ENCODE measurements around the gene PLAC1. TPM values are rescaled to one million over a fixed set of nuclear protein-coding genes. Genes with fewer than 3 reads are reported as not detected.

Gene PLAC1
- total RNA-seq, 2 experiments from 2014 or later, result not detected

DNA sequence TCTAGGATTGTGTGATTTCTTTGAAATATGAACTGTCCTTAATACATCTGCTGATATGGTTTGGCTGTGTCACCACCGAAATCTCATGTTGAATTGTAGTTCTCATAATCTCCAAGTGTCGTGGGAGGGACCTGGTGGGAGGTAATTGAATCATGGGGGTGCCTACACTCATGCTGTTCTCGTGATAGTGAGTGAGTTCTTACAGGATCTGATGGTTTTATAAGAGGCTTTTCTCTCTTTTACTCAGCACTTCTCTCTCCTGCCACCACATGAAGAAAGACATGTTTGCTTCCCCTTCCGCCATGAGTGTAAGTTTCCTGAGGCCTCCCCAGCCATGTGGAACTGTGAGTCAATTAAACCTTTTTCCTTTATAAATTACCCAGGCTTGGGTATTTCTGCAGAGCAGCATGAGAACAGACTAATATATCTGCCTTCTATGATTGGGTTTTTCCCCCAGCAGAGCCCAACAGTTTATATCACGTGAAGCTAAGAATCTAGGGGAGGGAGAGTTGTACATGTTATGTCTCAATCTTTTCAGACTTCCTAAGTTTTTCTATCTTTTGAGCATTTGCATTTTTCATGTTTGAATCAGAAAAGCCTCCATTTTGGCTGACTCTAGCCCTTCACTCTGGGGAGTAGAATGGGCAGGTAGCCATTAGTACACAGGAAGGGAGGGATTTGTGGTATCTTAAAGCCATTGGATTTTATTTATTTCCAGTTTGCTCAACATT lies 58.9 kb downstream of the PLAC1 start:
- ATAC-seq, result no peak
- Mint-ChIP-seq H3K27ac (no peak overlapping the region), H3K27me3 (ENCODE audit: low read depth) (peaks cover 11% of the 10 kb centered on the region), H3K4me3 (no peak overlapping the region), H3K9me3 (ENCODE audit: insufficient read depth) (peaks cover 5% of the 10 kb centered on the region), H3K4me1 (ENCODE audit: low read depth) (no peaks in the 10 kb centered on the region), H3K36me3 (ENCODE audit: low read depth) (peaks cover 2% of the 10 kb centered on the region)
- ChIA-PET POLR2A (no interaction called here), CTCF (no interaction called here)
- DNase-seq, result no peak

DNA sequence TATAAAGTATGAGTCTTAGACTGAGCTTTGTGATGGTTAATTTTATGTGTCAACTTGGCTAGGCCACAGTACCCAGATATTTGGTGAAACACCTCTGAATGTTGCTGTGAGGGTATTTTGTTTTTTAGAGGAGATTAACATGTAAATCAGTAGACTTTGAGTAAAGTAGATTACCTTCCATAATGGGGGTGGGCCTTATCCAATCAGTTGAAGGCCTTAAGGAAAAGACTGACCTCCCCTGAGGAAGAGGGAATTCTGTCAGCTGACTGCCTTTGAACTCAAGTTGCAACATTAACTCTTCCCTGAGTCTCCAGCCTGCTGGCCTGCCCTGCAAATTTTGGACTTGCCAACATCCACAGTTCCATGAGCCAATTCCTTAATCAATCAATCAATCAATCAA lies 66.0 kb downstream of the PLAC1 start:
- Mint-ChIP-seq H3K27ac (no peak overlapping the region), H3K4me1 (ENCODE audit: low read depth) (peaks cover 5% of the 10 kb centered on the region), H3K36me3 (ENCODE audit: low read depth) (no peaks in the 10 kb centered on the region), H3K4me3 (no peak overlapping the region), H3K9me3 (ENCODE audit: insufficient read depth) (no peaks in the 10 kb centered on the region), H3K27me3 (ENCODE audit: low read depth) (peaks cover 15% of the 10 kb centered on the region)
- ChIA-PET POLR2A (no interaction called here), CTCF (no interaction called here)
- ATAC-seq (no peak), DNase-seq (no peak)

DNA sequence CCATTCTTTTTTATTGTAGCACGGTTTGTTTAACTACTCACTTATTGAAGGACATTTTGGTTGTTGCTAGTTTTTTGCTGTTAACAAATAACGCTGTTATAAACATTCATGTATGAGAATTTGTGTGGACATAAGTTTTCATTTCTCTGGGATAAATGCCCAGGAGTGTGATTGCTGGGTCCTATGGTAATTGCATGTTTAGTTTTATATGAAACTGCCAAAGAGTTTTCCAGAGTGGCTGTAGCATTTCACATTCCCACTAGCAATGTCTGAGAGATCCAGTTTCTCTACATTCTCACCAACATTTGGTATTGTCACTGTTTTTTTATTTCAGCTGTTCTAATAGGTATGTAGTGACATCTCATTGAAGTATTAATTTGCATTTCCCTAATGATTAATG lies 66.8 kb downstream of the PLAC1 start:
- DNase-seq, result no peak
- POLR2A ChIA-PET, result no interaction called here
- H3K27ac Mint-ChIP-seq, result no peak overlapping the region
- ATAC-seq, result no peak
- H3K4me1 Mint-ChIP-seq (ENCODE audit: low read depth), result peaks cover 5% of the 10 kb centered on the region
- peaks cover 13% of the 10 kb centered on the region for H3K27me3 Mint-ChIP-seq (ENCODE audit: low read depth)
- H3K9me3 Mint-ChIP-seq (ENCODE audit: insufficient read depth), result no peaks in the 10 kb centered on the region
- CTCF ChIA-PET, result no interaction called here
- H3K36me3 Mint-ChIP-seq (ENCODE audit: low read depth), result no peaks in the 10 kb centered on the region
- no peak overlapping the region for H3K4me3 Mint-ChIP-seq

DNA sequence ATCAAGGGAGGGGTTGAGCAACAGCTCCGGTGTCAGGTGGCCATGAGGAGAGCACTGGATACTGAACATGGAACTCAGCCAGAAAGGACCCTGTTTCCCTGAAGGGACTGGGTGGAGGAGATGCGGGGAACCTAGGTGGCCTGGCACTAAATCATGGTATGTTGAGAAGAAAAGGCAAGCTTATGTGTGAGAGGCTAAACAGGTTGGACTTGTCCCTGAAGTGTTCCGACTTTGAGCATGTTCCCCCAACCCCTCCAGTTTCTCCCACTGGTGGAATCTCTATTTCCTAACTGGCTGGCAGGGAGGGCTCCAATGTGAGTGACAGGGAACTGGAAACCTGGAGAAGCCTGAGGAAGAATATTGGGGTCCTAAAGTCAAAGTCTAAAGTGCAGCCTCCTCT lies 69.5 kb downstream of the PLAC1 start:
- ChIA-PET CTCF (no interaction called here), POLR2A (no interaction called here)
- H3K27me3 Mint-ChIP-seq (ENCODE audit: low read depth), result peaks cover 9% of the 10 kb centered on the region
- no peak overlapping the region for H3K27ac Mint-ChIP-seq
- DNase-seq, result no peak
- no peak for ATAC-seq
- peaks cover 5% of the 10 kb centered on the region for H3K4me1 Mint-ChIP-seq (ENCODE audit: low read depth)
- no peaks in the 10 kb centered on the region for H3K36me3 Mint-ChIP-seq (ENCODE audit: low read depth)
- H3K9me3 Mint-ChIP-seq (ENCODE audit: insufficient read depth), result no peaks in the 10 kb centered on the region
- no peak overlapping the region for H3K4me3 Mint-ChIP-seq

DNA sequence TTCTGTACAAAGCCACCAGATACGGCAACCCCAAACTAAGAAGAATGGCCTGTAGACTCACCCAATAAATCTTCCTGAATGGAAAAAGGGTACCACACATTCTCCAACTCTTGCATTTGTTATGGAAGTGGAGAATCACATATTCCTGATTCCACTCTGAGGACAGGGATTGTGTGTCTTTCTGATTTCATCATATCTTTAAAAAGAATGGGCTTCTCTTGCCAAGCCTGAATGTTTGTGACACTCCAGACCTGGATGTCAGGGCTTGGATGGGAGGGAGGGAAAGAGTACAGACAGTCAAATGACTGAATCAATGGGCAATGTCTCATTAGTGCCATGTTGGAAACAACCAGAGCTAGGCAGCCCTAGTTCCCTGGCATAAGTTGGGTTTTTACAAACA lies 77.4 kb downstream of the PLAC1 start:
- Mint-ChIP-seq H3K4me1 (ENCODE audit: low read depth) (no peaks in the 10 kb centered on the region), H3K27ac (no peak overlapping the region), H3K9me3 (ENCODE audit: insufficient read depth) (no peaks in the 10 kb centered on the region), H3K4me3 (no peak overlapping the region), H3K36me3 (ENCODE audit: low read depth) (no peaks in the 10 kb centered on the region), H3K27me3 (ENCODE audit: low read depth) (peaks cover 5% of the 10 kb centered on the region)
- ChIA-PET POLR2A (no interaction called here), CTCF (no interaction called here)
- ATAC-seq (no peak), DNase-seq (no peak)

DNA sequence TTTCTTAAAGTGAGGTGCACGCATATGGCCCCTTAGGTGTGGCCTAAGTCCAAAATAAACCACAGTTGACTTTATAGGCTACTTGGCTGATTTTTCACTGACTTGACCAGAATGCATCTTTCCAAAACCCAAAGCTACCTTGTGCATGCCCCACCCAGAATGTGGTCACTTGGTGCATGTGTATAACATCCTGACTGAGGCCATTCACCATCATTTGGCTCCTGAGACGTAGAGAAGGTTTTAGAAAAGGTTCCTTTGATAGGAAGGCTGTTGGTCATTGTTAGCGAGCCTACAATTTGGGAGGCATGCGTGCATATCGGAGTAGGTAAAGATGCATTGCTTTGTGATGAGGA lies 84.6 kb downstream of the PLAC1 start:
- Mint-ChIP-seq H3K4me3 (no peak overlapping the region), H3K27ac (no peak overlapping the region), H3K27me3 (ENCODE audit: low read depth) (peaks cover 2% of the 10 kb centered on the region), H3K9me3 (ENCODE audit: insufficient read depth) (no peaks in the 10 kb centered on the region), H3K36me3 (ENCODE audit: low read depth) (no peaks in the 10 kb centered on the region), H3K4me1 (ENCODE audit: low read depth) (peaks cover 2% of the 10 kb centered on the region)
- DNase-seq, result no peak
- ATAC-seq, result no peak
- POLR2A ChIA-PET, result no interaction called here
- CTCF ChIA-PET, result no interaction called here

DNA sequence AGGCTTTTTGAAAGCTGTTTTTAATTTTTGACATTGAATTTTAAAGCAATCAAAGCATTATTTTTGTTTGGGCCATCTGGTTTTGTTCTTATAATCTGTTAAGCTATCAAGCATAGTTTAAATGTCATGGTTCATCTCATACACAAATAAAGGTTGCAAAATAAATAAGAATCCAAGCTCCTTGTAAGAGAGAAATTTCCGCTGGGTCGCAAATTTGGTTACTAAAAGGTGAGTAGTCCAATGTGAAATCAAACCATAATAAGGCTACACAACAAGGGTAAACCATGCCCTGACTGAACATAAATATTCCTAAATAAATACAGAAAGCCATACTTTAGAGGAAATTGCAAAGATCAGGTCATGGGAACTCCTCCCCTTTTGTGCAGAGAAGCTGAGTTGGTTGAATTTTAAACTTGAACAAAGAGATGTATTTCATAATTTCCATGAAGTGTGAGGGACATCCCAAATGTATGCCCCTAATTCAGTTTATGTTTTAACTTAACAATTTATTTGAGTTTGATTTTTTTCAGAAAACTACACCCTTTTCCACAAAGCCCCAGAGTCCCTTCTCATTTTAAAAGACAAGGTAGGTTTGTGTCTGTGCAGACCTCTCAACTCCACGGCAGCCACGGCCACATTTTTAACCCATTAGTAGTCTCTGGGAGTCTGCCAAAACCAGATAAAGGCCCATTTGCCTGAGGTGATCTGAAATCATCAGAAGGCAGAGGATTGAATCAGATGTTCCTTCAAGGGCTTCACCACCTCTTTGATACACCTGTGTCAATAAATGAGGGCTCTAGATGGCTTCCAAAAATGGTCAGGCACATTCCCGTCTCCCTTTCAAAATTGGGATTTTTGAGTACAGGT lies 85.2 kb downstream of the PLAC1 start:
- no peaks in the 10 kb centered on the region for H3K9me3 Mint-ChIP-seq (ENCODE audit: insufficient read depth)
- CTCF ChIA-PET, result no interaction called here
- no peak for DNase-seq
- H3K27ac Mint-ChIP-seq, result no peak overlapping the region
- H3K4me1 Mint-ChIP-seq (ENCODE audit: low read depth), result peaks cover 2% of the 10 kb centered on the region
- POLR2A ChIA-PET, result no interaction called here
- no peaks in the 10 kb centered on the region for H3K36me3 Mint-ChIP-seq (ENCODE audit: low read depth)
- H3K27me3 Mint-ChIP-seq (ENCODE audit: low read depth), result peaks cover 2% of the 10 kb centered on the region
- ATAC-seq, result no peak
- no peak overlapping the region for H3K4me3 Mint-ChIP-seq

DNA sequence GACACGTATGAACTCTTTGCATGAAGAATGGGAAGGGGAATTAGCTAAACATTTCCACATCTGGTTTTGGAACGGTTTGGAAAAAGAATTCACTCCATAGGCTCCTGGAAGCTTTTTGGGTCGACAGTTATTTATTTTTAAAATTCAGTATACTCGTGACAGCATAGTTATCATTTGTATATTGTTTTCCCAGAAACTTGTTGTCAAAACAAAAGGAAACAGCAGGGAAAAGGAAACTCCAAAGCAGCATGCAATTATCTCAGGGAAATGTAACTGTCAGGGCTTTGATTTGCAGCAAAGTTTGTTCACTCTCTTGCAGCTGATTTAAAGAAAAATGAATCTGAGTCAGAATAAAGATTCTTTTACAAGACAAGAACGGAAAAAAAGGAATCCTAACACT lies 86.5 kb downstream of the PLAC1 start:
- Mint-ChIP-seq H3K4me3 (no peak overlapping the region), H3K27me3 (ENCODE audit: low read depth) (no peaks in the 10 kb centered on the region), H3K27ac (no peak overlapping the region), H3K4me1 (ENCODE audit: low read depth) (peaks cover 2% of the 10 kb centered on the region), H3K9me3 (ENCODE audit: insufficient read depth) (no peaks in the 10 kb centered on the region), H3K36me3 (ENCODE audit: low read depth) (no peaks in the 10 kb centered on the region)
- POLR2A ChIA-PET, result no interaction called here
- CTCF ChIA-PET, result no interaction called here
- DNase-seq, result no peak
- no peak for ATAC-seq

DNA sequence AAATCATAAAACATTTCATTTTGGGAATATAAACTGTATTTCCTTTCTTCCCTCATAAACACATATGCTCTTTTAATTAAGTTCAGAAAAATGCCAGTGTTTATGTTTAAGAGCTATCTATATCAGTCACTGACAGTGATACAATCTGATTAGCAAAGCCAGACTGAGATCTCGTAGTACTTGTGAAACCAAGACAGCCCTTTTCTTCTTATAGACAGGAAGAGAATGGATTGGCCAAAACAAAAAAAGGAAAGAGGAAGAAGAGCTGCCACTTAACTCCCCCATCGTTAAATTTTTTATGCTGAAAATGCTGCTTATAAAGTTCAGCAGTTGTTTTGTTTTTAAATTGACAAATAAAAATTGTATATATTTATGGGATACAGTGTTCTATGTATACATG lies 87.4 kb downstream of the PLAC1 start:
- no peak for DNase-seq
- ChIA-PET POLR2A (no interaction called here), CTCF (interaction anchor here (1.3 kb wide), 1 partner anchor 12 kb away, joined by 3 read pairs; no protein-coding TSS in a partner anchor)
- no peaks in the 10 kb centered on the region for H3K27me3 Mint-ChIP-seq (ENCODE audit: low read depth)
- no peak for ATAC-seq
- no peaks in the 10 kb centered on the region for H3K9me3 Mint-ChIP-seq (ENCODE audit: insufficient read depth)
- no peaks in the 10 kb centered on the region for H3K36me3 Mint-ChIP-seq (ENCODE audit: low read depth)
- no peak overlapping the region for H3K4me3 Mint-ChIP-seq
- H3K27ac Mint-ChIP-seq, result no peak overlapping the region
- peaks cover 6% of the 10 kb centered on the region for H3K4me1 Mint-ChIP-seq (ENCODE audit: low read depth)

DNA sequence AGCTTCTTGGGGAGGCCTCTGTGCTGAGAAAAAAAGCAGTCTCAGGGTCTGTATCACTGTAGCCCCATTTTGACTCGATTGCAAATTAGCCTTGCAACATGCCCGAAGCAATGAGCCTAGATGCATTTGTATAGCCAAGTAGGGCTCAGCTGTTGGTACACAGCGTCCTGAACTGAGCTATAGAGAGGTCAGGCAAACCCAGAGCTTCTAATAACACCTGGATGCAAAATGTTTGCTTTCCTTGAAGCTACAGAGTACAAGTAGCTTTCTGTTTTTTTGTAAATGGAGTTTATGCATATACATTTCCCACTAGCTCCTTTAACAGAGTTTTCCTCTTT lies 87.8 kb downstream of the PLAC1 start:
- Mint-ChIP-seq H3K4me3 (no peak overlapping the region), H3K27me3 (ENCODE audit: low read depth) (no peaks in the 10 kb centered on the region), H3K9me3 (ENCODE audit: insufficient read depth) (no peaks in the 10 kb centered on the region), H3K4me1 (ENCODE audit: low read depth) (peaks cover 6% of the 10 kb centered on the region), H3K27ac (no peak overlapping the region), H3K36me3 (ENCODE audit: low read depth) (no peaks in the 10 kb centered on the region)
- POLR2A ChIA-PET, result no interaction called here
- DNase-seq, result no peak
- ATAC-seq, result no peak
- CTCF ChIA-PET, result interaction anchor here (1.3 kb wide), 1 partner anchor 12 kb away, joined by 3 read pairs; no protein-coding TSS in a partner anchor

DNA sequence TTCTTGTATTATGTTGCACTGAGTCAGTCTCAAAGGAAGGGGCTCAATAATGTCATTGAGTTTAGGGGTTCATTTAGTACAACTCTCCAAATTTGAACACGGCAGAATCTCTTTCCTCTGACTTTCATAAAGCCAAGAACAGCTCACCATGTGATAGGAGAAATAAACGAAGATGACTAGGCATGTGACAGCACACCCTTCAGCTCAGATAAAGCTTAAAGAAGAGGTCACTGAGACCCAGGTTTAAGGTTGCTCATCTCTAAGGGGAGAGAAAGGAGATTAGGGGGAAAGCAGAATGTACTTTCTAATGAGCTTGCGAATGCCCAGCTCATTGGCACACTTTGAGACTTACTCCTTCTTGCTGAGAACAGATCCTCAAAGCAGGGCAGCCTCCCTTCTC lies 89.0 kb downstream of the PLAC1 start:
- ATAC-seq, result no peak
- Mint-ChIP-seq H3K27me3 (ENCODE audit: low read depth) (no peaks in the 10 kb centered on the region), H3K4me1 (ENCODE audit: low read depth) (peaks cover 6% of the 10 kb centered on the region), H3K4me3 (no peak overlapping the region), H3K36me3 (ENCODE audit: low read depth) (no peaks in the 10 kb centered on the region), H3K27ac (no peak overlapping the region), H3K9me3 (ENCODE audit: insufficient read depth) (no peaks in the 10 kb centered on the region)
- POLR2A ChIA-PET, result no interaction called here
- CTCF ChIA-PET, result no interaction called here
- DNase-seq, result no peak

DNA sequence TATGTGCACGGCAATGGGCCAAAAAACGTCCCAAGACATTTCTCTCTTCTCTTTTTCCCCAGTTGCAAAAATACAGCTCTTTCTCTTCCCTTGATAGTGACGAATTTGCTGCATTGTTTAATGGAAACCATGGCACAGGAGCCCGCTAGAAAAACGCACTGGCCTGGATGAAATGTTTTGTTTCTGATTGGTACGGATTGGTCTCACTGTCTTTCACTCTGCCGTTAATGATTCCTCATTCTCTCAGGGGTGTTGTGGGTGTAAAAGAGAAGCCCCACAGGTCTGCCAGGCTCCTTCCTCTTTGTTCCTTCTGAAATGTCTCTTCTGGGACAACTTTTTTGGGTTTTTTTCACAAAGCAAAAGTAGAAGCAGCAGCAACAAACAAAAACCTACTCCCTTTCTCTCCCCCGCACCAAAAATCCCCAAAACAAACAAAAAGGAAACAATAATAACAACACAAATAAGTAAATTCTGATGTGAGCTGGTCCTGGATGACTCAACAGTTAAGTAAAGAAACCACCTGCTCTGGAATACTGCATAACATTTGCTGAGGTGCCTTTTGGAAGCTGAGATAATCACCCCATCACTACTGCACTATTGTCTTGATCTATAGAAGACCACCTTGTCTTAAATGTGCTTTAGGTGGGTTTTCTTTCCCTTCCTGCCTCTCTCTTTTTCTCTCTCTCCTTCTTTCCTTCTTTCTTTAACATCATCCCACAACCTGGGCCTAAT lies 89.8 kb downstream of the PLAC1 start:
- H3K4me3 Mint-ChIP-seq, result no peak overlapping the region
- H3K27me3 Mint-ChIP-seq (ENCODE audit: low read depth), result peaks cover 2% of the 10 kb centered on the region
- POLR2A ChIA-PET, result no interaction called here
- H3K36me3 Mint-ChIP-seq (ENCODE audit: low read depth), result no peaks in the 10 kb centered on the region
- no peak for DNase-seq
- H3K9me3 Mint-ChIP-seq (ENCODE audit: insufficient read depth), result no peaks in the 10 kb centered on the region
- CTCF ChIA-PET, result no interaction called here
- peaks cover 6% of the 10 kb centered on the region for H3K4me1 Mint-ChIP-seq (ENCODE audit: low read depth)
- ATAC-seq, result no peak
- no peak overlapping the region for H3K27ac Mint-ChIP-seq
